SK-N-SH (cell line): ENCODE data around the gene PROM1.

Source experiments
- FOXM1 ChIP-seq: IDR thresholded peaks from 2 replicates; pipeline ENCODE4 v1.4.0; 2012; ENCODE audit warnings: low read depth, mild to moderate bottlenecking
- GABPA ChIP-seq: IDR thresholded peaks from 2 replicates; pipeline ENCODE4 v1.4.0; 2012; ENCODE audit warnings: low read depth, mild to moderate bottlenecking
- GATA2 ChIP-seq: sonication (generic); formaldehyde crosslinking; IDR thresholded peaks from 2 replicates; pipeline ENCODE4 v1.5.0; 2020; ENCODE audit warnings: mild to moderate bottlenecking, missing genetic modification reagents
- NFIC ChIP-seq: IDR thresholded peaks from 2 replicates; pipeline ENCODE4 v1.4.0; 2012; ENCODE audit warnings: borderline replicate concordance
- POLR2AphosphoS5 ChIP-seq: IDR thresholded peaks from 2 replicates; pipeline ENCODE4 v1.6.1; 2012; ENCODE audit warnings: low read depth, low read length
- SIN3A ChIP-seq: IDR thresholded peaks from 2 replicates; pipeline ENCODE4 v1.6.1; 2012; ENCODE audit warnings: low read depth, mild to moderate bottlenecking, low read length, moderate library complexity, borderline replicate concordance
- TAF1 ChIP-seq: IDR thresholded peaks from 2 replicates; pipeline ENCODE4 v1.6.1; 2012; ENCODE audit warnings: low read depth, mild to moderate bottlenecking, low read length, moderate library complexity, borderline replicate concordance
- YY1 ChIP-seq: IDR thresholded peaks from 2 replicates; pipeline ENCODE4 v1.4.0; 2012; ENCODE audit warnings: low read depth, mild to moderate bottlenecking
- TF ChIP-seq, protein P1 (sequence below): fragments of 200-600 bp; sonication (generic); IDR thresholded peaks from 2 replicates; pipeline ENCODE4 v1.6.1; 2017; ENCODE audit warnings: antibody characterized with exemption, mild to moderate bottlenecking, moderate library complexity
- TF ChIP-seq, protein P2 (sequence below): IDR thresholded peaks from 2 replicates; pipeline ENCODE4 v1.4.0; 2012; ENCODE audit warnings: low read depth

DNA sequence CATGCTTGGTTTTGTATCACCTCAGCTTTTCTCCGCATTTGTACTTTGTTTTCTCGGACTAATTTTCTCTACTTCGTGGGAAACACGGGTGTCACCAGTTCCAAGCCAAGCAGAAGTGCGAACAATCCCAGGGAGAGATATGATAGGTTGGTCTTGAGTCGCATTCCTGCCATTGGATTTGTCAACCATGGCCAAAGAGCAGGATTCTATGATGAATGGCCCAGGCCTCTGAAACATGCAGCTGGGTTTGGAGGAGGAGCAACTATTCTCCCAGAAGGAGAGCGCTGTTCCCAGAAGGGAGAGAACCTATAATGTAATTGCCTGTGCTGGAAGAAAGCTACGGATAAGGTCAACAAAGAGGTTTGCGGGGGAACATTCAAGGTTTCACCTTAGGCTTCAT lies 135.0 kb downstream of the PROM1 start:
- TF ChIP-seq, protein P1, sequence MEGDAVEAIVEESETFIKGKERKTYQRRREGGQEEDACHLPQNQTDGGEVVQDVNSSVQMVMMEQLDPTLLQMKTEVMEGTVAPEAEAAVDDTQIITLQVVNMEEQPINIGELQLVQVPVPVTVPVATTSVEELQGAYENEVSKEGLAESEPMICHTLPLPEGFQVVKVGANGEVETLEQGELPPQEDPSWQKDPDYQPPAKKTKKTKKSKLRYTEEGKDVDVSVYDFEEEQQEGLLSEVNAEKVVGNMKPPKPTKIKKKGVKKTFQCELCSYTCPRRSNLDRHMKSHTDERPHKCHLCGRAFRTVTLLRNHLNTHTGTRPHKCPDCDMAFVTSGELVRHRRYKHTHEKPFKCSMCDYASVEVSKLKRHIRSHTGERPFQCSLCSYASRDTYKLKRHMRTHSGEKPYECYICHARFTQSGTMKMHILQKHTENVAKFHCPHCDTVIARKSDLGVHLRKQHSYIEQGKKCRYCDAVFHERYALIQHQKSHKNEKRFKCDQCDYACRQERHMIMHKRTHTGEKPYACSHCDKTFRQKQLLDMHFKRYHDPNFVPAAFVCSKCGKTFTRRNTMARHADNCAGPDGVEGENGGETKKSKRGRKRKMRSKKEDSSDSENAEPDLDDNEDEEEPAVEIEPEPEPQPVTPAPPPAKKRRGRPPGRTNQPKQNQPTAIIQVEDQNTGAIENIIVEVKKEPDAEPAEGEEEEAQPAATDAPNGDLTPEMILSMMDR: no peak
- TF ChIP-seq TAF1 (no peak), GATA2 (CRISPR knock-in tag) (no peak), GABPA (no peak), FOXM1 (no peak), POLR2AphosphoS5 (no peak), NFIC (no peak), SIN3A (no peak), YY1 (no peak)
- TF ChIP-seq, protein P2, sequence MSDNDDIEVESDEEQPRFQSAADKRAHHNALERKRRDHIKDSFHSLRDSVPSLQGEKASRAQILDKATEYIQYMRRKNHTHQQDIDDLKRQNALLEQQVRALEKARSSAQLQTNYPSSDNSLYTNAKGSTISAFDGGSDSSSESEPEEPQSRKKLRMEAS: no peak
